ENCODE results near the gene MYT1. TPM values are rescaled to one million over a fixed set of nuclear protein-coding genes. Genes with fewer than 3 reads are reported as not detected.

Gene MYT1
- total and polyA plus RNA-seq, 4 donors: under 0.01 to 6.5 (median 0.08) TPM

GRCh38 chr20:64150756-64151632 lies 13.3 kb upstream of the MYT1 start:
- DNase-seq (ENCODE audit: low spot score): no peak

DNA sequence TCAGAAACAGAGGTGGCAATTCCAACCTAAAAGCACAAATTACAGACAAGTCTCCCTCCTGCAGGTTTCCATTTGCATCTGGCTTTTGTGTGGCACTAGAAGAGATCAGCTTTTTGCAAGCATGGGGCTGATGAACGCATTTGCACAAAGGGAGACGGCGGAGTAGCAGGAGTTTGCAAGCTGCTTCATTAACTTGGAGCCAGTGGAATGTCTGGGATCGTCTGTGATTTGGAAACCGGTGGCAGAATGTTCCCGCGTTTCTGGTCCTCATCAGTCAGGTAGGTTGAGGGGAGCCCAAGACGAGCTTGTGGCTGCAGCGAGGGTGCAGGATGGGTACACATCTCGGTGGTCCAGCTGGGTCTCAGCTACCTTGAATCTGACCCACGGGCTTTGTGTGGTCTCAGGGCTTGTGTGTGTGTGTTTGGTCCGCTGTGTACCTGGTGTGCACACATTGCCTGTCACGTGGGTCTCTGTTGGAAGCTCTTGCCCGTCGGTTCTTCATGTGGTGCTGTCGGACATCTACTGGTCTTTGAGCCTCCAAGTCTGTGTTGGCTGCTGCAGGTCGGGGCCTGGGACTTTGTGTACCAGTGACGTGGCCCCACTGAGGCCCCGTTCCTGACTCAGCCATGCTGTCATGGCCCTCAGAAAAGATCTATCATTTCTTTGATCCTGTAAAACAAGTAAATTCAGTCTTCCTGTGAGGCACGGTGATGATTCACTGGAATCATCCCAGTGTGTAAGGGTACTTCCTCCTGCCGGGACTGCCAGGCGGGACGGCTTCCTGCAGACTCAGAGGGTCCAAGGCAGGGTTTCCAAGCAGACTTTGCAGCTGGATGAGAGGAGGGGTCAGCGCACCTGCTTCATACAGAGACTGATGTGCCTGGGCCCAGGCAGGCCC lies 12.4 kb upstream of the MYT1 start:
- Histone ChIP-seq H3K27me3 (ENCODE audit: control insufficient read depth in 4 of 4, insufficient read depth in 4 of 4, low read length in 3 of 4) (no peaks in the 10 kb centered on the region), H3K4me3 (ENCODE audit: low read depth in 1 of 3, low read length in 3 of 3) (no peak overlapping the region)
- WGBS: 76% methylated on average over 24 of the region's 24 CpGs

More at GRCh38 chr20:64150756-64151632, 13.3 kb upstream of the MYT1 start:
- no peak for TF ChIP-seq EGR1 (IDR thresholded peaks at IDR 0.05; ENCODE audit: low read depth in 2 of 2)
- no peak for TF ChIP-seq FOXA2 (IDR thresholded peaks at IDR 0.05)
- TF ChIP-seq SP1 (IDR thresholded peaks at IDR 0.05): no peak
- TF ChIP-seq HNF4G (IDR thresholded peaks at IDR 0.05): no peak
- TF ChIP-seq ZBTB33 (IDR thresholded peaks at IDR 0.05): no peak
- TF ChIP-seq GABPA (IDR thresholded peaks at IDR 0.05 in 1 of 2, conservative IDR thresholded peaks at IDR 0.05 in 1 of 2): no peak
- no peak overlapping the region for H3K4me3 ChIP-seq (ENCODE audit: low read depth in 1 of 3, low read length in 3 of 3)
- 80% methylated on average over 13 of the region's 13 CpGs for WGBS
- H3K4me1 ChIP-seq (ENCODE audit: control insufficient read depth in 4 of 4, insufficient read depth in 4 of 4, low read length in 3 of 4): no peaks in the 10 kb centered on the region
- no peaks in the 10 kb centered on the region for H3K9me3 ChIP-seq (ENCODE audit: control insufficient read depth in 4 of 4, low read length in 3 of 4)
- H3K9ac ChIP-seq (ENCODE audit: low read depth in 1 of 2, low read length in 2 of 2): no peak overlapping the region
- H3K36me3 ChIP-seq (ENCODE audit: control insufficient read depth in 4 of 4, insufficient read depth in 3 of 4, low read depth in 1 of 4, low read length in 3 of 4): no peaks in the 10 kb centered on the region
- no peaks in the 10 kb centered on the region for H3K27me3 ChIP-seq (ENCODE audit: control insufficient read depth in 4 of 4, insufficient read depth in 4 of 4, low read length in 3 of 4)
- H3K27ac ChIP-seq (ENCODE audit: low read depth in 1 of 2, low read length in 2 of 2): no peak overlapping the region

More for the DNA sequence above, 12.4 kb upstream of the MYT1 start:
- no peaks in the 10 kb centered on the region for H3K9me3 ChIP-seq (ENCODE audit: control insufficient read depth in 4 of 4, low read length in 3 of 4)
- H3K36me3 ChIP-seq (ENCODE audit: control insufficient read depth in 4 of 4, insufficient read depth in 3 of 4, low read depth in 1 of 4, low read length in 3 of 4): no peaks in the 10 kb centered on the region
- no peaks in the 10 kb centered on the region for H3K4me1 ChIP-seq (ENCODE audit: control insufficient read depth in 4 of 4, insufficient read depth in 4 of 4, low read length in 3 of 4)
- H3K9ac ChIP-seq (ENCODE audit: low read depth in 1 of 2, low read length in 2 of 2): no peak overlapping the region
- no peak overlapping the region for H3K27ac ChIP-seq (ENCODE audit: low read depth in 1 of 2, low read length in 2 of 2)
- no peak for DNase-seq (ENCODE audit: low spot score)
- TF ChIP-seq FOXA2 (IDR thresholded peaks at IDR 0.05) (no peak), REST (IDR thresholded peaks at IDR 0.05) (no peak), YY1 (IDR thresholded peaks at IDR 0.05) (no peak), MAX (IDR thresholded peaks at IDR 0.05) (no peak), NR2F2 (IDR thresholded peaks at IDR 0.05) (no peak), FOXA1 (IDR thresholded peaks at IDR 0.05) (no peak), CTCF (IDR thresholded peaks at IDR 0.05; ENCODE audit: low read depth, low read length, missing input control) (no peak), RXRA (IDR thresholded peaks at IDR 0.05) (no peak), HNF4A (conservative IDR thresholded peaks at IDR 0.05) (no peak), GABPA (IDR thresholded peaks at IDR 0.05 in 1 of 2, conservative IDR thresholded peaks at IDR 0.05 in 1 of 2) (no peak), JUND (IDR thresholded peaks at IDR 0.05) (no peak)
- TF ChIP-seq, protein P1, sequence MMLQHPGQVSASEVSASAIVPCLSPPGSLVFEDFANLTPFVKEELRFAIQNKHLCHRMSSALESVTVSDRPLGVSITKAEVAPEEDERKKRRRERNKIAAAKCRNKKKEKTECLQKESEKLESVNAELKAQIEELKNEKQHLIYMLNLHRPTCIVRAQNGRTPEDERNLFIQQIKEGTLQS (IDR thresholded peaks at IDR 0.05): no peak
